HG02943 (cell line): ENCODE results near the gene QRICH2.
A peak's percentile ranks its signal among the peaks of the same experiment; 100 is the strongest.
"Not testable (repeated sequence)": the region's sequence is repeated elsewhere in the genome, so short reads cannot be mapped to it uniquely, and the experiment has no call there.

Experiments used
- ATAC-seq: cut with Tn5 transposase; IDR thresholded peaks from one replicate; pipeline ENCODE4 v1.9.1; 2021; ENCODE audit warnings: mild to moderate bottlenecking, low read depth, moderate library complexity; ENCODE audit not compliant: unreplicated experiment

Gene QRICH2

DNA sequence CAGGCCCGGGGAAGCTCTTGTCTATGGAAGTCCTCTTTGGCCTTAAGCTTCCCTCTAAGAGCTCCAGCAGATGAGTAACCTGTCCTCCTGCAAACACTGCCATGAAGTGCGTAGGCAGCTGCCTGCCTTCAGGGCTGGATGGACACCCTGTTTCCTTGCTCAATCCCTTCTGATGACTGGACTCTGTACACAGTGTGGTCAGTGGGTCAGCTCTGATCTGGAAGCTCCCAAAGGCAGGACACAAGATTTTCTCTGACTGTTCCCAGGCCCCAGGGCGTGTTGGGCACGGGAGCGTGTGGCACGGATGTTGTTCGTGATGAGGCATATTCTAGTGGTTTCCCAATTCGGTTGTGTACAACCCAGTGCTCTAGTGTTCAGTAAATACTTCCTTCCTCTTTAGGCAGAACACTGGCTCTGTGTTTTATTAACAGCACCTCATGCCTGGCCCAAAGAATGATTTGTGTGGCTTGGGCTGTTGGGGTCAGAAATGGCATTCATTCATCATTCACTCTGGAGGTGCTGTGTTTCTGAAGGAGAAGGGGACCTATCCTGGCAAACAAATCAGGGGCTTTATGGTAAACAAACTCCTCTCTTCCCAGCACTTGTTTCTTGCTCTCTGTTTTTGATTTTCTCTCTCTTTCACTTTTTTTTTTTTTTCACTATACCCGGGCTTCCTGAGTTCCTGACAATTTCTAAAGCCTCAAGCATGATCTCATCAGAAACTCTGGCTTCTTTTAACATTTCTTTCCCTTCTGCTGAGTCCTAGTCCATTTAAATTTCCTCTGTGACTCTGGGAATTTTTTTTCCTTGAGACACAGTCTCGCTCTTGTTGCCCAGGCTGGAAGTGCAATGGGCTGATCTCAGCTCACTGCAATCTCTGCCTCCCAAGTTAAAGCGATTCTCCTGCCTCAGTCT is 55.8 kb downstream of the QRICH2 start:
- ATAC-seq = peak; percentile 58

DNA sequence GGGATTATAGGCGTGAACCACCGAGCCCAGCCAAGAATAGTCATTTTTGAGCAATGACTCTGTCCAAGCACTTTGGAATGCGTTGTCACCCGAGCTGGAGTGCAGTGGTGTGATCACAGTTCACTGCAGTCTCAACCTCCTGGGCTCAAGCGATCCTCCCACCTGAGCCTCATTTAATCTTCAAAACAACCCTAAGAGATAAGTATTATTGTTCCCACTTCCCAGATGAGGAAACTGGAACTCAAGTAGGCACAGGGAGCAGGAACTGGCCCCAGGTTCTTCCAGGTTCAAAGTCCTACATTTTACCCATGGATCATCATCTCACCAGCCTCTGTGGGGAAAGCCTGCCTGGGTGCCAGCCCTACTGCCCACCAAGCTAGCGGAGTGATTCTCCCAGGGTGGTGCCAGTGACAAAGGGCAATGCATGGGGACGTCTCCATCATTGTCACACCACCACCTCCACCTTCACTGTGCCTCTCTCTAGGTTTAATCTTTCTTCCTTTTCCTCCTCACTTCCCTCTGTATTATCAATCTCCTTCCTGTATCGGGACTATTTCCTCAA is 56.5 kb downstream of the QRICH2 start:
- no peak for ATAC-seq

DNA sequence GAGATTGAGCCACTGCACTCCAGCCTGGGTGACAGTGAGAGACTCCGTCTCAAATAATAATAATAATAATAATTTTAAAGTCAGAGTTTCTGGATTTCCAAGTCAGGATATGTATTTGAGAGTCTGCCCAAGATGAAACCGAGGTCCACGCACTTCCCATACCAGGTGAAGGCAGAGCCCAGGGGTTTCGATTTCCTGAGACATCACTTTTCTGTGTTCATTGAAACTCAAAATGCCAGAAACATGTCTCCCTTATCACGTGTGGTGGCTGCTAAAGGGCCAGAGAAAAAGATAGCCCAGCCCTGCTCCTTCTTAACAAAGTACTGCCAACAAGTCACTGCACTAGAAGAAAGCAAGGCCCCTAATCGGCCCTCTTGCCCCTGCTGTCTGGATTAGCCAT is 57.9 kb downstream of the QRICH2 start:
- no peak for ATAC-seq

DNA sequence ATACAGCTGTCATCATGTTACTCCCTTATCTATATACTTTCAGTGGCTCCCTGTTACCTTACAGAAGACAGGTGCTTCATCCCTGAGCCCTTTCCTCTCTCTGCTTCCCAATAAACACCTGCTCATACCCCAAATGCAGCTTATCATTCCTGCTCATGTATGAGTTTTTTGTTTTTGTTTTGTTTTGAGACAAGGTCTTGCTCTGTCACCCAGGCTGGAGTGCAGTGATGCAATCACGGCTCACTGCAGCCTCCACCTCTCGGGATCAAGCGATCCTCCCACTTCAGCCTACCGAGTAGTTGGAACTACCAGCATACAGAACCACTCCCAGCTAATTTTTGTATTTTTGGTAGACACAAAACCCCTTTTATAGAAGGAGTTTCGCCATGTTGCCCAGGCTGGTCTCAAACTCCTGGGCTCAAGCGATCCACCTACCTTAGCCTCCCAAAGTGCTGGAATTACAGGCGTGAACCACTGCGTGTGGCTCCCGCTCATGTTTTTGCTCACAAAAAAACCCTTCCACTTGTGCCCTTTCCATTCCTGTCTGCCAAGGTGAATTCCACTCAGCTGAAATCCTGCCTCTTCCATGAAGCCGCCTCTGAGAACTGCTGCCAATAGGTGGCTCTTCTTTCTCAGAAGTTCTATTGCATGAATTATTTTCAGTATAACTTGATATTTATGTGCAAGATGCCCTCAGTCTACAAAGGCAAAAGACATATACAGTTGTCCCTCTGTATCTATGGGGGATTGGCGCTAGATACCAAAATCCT is 59.9 kb downstream of the QRICH2 start:
- ATAC-seq = no peak

DNA sequence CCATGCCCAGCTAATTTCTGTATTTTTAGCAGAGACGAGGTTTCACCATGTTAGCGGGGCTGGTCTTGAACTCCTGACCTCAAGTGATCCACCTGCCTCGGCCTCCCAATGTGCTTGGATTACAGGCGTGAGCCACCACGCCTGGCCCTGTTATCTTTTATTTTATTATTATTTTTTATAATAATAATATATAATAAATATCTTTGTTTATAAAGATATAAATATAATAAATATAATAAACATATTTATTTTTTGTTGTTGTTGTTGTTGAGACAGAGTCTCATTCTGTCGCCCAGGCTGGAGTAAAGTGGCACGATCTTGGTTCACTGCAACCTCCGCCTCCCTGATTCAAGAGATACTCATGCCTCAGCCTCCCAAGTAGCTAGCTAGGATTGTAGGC is 60.8 kb downstream of the QRICH2 start:
- no peak for ATAC-seq

DNA sequence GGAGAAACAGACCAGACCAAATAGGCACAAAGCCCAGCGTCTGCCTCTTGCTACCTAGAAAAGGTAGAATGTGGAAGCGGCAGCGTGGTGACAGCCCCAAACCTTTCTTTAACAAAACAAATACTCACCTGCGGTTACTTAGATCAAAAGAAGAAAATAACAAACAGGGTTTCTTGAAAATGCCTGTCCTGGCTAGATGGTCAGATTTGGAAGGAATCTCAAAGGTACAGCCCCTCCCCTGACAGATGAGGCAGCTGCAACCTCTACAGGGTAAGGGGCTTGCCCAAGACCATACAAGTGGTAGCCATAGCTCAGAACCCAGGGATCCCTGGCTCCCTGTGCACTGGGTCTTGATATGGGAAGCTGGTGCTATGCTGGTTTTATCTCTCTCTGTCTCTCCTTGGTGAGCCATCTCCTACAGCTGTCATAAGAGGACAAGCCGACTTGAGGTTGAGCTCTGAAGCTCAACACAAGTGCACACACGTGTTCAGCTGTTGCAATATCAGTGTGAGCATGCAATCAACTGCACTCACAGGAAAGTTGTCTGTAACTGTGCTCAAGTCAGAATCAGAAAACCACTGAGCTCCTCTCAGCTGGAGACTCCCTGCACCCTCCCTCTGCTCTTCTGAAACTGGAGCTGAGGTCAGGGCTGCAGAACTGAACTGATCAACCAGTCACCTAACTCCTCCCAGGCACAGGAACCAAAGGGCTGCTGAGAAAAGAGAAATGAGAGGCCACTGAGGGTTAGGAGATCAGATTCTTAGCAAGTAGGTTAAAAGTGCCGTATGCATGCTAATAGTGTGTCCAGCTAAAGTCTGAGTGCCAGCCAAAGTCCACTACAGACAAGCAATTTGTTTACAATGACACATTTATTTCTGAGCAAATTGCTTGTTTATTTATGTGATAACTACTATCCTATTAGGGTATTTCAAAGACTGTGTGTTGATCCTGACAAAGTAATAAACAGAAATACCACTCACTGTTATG is 61.7 kb downstream of the QRICH2 start:
- peak; percentile 90 for ATAC-seq

- ATAC-seq = not testable (repeated sequence)
These were observed 63.4 kb downstream of the QRICH2 start for GRCh38 chr17:76244721-76245120.

DNA sequence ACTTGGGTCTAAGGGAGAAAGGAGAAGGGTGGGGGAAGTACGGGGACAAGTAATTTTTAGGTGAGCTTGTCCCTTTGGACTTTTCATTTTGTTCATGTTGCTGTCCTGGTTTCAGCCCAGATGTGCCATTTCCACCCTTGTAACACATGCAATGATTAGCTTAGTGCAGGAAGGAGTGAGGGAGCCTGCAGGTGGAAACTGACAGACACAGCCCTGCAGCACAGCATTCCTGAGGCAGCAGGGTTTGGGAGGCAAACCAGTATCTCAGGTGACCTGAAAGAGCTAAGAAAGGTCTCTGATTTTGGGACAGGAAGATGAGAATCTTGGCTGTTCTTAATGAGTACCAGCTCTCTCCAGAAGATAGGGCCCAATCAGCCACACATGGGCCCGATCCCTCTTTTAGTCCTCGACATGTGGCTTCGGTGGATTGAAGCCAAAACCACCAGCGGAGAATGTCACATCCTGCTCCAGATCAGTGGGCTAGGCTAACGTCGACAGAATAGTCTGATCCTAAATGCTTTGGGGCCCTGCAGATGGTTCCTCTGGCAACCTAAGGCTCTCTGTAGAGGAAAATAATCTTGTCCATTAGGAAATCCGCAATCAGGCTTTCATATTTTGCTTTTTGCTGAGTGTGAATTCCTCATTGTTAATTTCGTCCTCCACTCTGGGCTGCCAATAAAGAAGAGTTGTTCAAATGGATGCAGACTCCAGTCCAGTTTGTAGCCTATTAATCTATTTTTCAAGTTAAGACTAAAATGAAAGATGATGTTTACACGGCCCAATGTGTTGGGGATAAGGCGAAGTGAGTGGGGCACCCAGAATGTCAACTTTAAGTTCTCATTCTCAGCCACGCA is 64.0 kb downstream of the QRICH2 start:
- ATAC-seq = no peak

- ATAC-seq = no peak
These were observed 66.3 kb downstream of the QRICH2 start for GRCh38 chr17:76241691-76242255.

GRCh38 chr17:76241204-76241538 is 66.9 kb downstream of the QRICH2 start:
- no peak for ATAC-seq

DNA sequence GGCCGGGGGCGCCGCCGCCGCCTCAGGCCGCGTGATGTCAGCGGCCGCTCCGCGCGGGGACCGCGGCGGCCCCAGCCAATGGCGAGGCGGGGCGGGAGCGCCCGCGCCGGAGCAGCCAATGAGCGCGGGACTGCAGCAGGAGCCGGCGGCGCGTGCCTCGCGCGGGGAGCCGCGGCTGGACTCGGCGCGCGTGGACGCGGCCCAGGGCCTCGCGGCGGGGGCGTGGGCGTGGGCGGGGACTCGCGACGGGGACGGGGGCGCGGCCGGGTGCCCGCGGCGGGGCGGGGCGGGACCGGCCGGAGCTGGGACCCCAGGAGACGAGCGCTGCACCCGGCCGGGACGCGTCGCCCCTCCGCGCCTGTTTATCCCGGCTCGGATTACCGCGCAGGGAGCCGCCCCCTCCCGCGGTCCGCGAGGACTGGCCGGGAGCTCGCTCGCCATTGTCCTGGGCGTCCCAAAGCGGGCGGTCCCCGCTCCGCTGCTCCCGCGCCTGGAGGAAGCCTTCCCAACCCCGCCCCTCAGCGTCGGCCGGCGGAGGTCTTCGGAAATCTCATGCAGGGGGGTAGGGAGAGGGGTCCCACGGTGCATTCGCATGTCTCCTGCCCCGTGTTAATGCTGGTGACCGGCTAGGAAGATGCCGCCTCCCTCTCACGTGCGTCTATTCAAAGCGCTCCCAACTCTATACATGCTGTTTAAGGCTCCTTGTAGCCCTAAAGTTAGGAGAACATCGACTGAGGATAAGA is 67.4 kb downstream of the QRICH2 start, which contains the start of gene RNF157:
TSS of gene RNF157 (minus strand) at position 33 of the 743 bp plus-strand sequence. CDS start 253 bp downstream, outside the sequence.
- peak; percentile 61 for ATAC-seq

- no peak for ATAC-seq
These were observed 68.4 kb downstream of the QRICH2 start for GRCh38 chr17:76239538-76240274.

GRCh38 chr17:76238847-76239537 is 69.1 kb downstream of the QRICH2 start:
- ATAC-seq = no peak

GRCh38 chr17:76237859-76238313 is 70.2 kb downstream of the QRICH2 start:
- ATAC-seq = no peak

GRCh38 chr17:76236603-76237002 is 71.5 kb downstream of the QRICH2 start:
- no peak for ATAC-seq

GRCh38 chr17:76235883-76236282 is 72.2 kb downstream of the QRICH2 start:
- ATAC-seq = no peak

DNA sequence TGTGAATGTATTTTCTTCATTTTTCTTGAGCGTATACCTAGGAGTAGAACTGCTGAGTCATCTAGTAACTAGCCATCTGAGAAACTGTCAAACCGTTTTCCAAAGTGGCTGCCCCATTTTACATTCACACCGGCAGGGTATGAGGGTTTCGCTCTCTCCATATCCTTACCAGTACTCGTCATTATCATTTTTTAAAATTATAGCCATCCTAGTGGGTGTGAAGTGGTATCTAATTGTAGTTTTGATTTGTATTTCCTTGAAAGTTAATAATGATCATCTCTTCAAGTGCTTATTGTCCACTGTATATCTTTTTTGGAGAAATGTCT is 73.8 kb downstream of the QRICH2 start:
- ATAC-seq = no peak
